NCI-H1436 treated with DMSO at 0.1 percent for 48 hours (cell line): ENCODE results near the gene HAGHL.
"Not testable (repeated sequence)": the region's sequence is repeated elsewhere in the genome, so short reads cannot be mapped to it uniquely, and the experiment has no call there.

Experiments
- DNase-seq: peaks from one replicate; lab custom pipeline; 2025; lab: John Stamatoyannopoulos, UW

HAGHL gene

DNA sequence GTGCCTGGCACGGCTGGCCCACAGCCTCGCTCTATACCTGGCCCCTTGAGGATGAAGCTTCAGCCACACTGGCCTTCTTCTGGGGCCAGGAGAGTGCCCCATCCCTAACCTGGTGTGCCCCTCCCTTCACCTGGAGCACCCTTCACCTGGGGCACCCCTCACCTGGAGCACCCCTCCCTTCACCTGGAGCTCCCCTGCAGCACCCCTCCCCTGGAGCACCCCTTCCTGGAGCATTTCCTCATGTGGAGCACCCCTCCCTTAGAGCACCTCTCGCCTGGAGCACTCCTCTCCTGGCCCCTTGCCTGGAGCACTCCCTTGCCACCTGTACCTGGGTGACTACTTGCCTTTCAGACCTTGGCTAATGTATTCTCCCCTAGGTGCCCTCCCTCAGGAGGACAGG, 18.9 kb upstream of the HAGHL start:
- DNase-seq, result no peak

DNA sequence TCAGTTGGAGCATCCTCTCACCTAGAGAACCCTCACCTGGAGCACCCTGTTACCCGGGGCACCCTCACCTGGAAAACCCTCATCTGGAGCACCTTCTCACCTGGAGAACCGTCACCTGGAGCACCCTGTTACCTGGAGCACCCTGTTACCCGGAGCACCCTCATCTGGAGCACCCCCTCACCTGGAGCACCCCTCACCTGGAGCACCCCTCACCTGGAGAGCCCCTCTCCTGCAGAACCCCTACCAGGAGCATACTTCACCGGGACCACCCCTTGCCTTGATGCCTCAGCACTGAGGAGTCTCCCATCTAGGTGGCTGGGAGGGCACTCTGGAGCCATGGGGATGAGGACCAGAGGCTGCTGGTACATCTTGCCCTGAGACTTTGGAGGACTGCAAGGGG, 17.9 kb upstream of the HAGHL start:
- no peak for DNase-seq

DNA sequence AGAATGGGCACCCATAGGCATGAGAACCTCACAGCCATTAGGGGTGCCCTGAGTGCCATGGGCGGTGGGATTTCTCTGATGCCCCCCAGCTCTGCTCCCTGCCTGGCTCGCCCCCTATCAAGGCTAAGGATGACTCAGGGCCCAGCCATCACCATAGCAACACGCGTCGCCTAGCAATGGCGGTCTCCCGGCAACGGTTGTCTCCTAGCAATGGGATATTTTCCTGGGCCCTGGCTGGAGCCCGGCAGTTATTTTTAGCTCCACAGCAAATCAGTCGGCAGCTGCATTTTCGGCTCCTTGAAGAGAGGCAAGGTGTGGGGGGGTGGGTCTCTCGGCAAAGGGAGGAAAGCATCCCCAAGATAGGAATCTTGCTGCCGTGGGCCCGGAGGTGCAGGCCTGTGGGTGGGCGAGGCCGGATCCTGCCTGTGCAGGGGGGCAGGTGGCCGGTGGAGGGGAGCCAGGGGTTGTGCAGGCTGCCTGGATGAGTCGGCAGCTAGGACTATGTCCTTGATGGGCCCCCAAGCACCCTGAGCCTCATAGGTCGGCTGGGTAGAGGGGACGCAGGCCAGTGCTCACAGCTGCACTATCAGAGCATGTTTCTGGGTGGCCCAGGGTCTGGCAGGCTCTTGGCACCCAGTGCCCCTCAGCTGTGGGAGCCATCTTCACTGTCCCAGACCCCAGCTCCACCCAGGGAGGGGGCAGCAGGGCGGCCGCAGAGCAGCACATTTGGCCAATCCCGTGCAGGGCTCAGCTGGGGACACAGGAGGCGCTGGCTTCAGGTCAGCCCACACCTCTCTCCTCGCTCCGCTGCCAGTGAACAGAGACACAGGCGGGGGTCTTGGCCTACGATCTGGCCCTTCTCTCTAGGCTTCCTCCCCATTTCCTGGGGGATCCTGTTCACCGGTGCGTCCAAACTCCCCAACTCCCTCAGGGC, 17.1 kb upstream of the HAGHL start:
- DNase-seq, result peak; percentile 74

DNA sequence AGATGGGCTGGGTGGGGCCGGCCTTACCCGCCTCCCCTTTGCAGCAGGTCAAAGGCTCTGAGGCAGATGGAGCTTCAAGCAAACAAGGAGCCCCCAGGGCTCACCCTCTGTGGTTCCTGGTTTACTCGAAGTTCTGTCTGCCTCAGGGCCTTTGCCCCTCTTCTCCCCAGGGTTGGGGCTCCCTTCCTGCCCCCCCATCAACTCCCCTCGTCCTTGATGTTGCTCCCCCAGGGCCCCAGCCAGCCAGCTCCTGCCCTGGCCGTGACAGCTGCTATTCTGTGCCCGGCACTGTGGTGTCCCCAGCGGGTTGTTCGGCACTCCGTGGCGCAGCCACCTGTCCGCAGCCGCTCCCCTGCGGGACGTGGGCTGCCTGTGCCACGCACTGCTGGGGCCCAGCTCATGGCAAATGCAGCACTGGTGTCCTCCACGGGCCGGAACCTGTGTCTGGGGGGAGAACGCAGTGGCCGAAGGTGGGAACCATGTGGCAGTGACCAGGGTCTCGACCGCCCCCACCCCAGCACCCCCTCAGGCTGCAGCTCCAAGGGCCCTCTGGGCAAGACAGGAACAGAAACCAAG, 16.3 kb upstream of the HAGHL start:
- DNase-seq, result no peak

DNA sequence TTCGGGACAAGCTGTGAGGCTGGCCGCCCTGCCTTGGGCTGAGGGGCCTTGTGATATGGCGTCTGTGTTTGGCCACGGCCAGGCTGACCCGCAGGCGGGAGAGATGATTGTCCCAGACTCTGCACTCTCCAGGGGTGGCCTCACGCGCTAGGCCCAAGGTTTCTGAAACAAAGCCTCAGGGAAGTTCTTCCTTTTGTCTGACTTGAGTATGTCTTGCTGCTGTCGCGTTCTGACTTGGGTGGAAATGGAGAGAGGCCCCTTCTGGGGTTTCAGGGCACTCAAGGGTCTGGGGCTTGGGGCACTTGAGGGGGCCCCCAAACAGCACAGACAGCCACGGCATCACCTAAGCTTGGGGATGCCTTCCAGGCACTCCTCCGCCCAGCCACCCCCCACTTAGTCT, 15.8 kb upstream of the HAGHL start:
- no peak for DNase-seq

DNA sequence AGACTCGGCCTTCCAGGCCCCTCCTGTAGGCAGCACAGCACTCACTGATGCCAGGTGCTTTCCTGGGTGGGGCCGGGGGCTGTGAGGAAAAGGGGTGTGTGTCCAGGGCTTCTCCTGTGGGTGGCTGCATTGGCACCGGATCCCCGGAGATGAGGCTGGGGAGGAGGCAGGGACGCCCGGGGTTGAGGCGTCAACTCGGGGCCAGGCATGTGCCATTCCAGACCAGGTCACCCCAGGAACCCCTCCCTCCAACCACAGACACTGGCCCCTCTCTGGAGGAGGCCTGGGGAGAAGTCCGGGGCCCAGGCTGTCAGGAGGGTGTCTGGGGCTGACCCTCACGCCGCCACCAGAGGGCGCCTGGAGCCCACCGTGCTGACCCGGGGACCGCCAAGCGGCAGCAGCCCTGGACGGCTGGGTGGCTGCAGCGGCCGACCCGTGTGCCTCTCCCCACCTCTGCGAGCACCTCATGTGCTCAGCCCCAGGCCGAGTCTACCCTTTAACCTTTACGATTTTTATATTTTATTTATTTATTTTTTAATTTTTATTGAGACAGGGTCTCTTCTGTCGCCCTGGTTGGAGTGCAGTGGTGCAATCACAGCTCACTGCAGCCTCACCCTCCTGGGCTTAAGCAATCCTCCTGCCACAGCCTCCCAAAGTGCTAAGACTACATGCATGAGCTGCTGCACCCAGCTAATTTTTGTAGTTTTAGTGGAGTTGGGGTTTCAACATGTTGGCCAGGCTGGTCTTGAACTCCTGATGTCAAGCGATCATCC, 15.2 kb upstream of the HAGHL start:
- DNase-seq, result no peak

DNA sequence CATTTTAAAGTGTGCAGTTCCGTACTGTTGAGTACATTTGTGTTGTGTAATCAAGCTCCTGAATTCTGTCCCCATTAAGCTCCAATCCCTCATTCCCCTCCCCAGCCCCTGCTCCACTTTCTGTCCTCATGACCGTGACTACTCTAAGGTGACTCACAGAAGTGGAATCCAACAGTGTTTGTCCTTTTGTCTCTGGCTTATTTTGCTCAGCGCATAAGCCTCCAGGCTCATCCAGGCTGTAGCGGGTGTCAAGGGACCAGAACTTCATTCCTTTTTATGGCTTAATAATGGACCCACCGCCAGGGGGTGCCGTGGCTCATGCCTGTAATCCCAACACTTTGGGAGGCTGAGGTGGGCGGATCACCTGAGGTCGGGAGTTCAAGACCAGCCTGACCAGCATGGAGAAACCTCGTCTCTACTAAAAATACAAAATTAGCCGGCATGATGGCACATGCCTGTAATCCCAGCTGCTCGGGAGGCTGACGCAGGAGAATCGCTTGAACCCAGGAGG, 14.1 kb upstream of the HAGHL start:
- not testable (repeated sequence) for DNase-seq

DNA sequence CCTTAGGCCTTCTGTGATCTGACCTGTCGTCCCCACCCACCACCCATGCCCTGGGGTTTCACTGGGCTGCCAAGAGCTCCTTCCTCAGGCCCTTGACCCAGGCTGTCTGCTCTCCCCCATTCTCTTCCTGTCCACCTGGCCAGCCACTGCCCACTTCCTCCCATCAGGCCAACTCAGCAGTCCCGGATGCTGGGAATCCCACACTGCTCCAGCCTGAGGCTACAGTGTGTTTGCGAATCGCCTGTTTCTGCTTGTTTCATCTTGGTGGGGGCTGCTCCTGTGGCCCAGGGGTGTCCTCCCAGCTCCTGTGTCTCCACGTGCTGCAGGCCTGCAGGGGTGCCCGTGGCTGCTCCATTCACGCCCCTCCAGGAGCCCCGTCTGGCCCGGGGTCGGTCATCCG, 12.8 kb upstream of the HAGHL start:
- no peak for DNase-seq

DNA sequence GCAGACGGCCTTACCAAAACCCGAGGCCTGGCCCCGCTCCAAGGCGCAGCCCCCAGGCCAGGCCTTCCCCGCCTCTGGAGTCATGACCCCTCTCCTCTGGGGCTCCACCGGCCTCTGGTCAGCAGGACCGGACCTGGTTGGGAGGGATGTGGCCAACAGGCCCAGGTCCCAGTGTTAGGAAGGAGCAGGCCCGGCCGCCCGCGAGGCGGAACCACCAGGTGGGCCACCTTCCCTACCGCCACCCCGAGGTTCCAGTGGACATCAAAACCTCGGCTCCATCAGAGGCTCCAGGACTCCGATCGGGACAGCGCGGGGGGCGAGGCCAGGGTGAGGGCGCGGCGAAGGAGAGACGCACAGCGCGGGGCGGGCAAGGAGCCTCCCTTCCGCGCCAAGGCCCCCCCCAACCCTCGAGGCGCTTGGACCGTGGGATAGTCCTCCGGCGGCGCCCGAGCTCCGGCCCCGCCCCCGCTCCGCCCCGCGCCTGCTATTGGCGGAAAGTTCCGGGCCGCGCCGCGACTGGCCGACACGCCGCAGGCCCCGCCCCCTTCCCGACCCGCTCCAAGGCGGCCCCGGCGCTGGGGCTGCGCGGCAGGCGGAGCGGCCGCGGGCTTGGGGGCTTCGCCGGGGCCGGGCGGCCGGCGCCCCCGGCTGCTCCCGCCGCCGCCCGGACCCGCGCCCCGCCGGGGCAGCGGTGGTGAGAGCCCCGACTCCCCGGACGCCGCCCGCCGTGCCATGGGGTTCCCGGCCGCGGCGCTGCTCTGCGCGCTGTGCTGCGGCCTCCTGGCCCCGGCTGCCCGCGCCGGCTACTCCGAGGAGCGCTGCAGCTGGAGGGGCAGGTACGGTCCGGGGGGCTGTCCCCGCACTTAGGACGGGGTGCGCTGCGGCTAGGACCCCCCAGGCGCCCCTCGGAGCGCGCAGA, 12.1 kb upstream of the HAGHL start, which contains the start of gene METRN:
Gene METRN, plus strand, starts transcription at position 561 of the 919 bp plus-strand sequence. Its CDS starts 172 bp downstream, at position 733.
- no peak for DNase-seq

DNA sequence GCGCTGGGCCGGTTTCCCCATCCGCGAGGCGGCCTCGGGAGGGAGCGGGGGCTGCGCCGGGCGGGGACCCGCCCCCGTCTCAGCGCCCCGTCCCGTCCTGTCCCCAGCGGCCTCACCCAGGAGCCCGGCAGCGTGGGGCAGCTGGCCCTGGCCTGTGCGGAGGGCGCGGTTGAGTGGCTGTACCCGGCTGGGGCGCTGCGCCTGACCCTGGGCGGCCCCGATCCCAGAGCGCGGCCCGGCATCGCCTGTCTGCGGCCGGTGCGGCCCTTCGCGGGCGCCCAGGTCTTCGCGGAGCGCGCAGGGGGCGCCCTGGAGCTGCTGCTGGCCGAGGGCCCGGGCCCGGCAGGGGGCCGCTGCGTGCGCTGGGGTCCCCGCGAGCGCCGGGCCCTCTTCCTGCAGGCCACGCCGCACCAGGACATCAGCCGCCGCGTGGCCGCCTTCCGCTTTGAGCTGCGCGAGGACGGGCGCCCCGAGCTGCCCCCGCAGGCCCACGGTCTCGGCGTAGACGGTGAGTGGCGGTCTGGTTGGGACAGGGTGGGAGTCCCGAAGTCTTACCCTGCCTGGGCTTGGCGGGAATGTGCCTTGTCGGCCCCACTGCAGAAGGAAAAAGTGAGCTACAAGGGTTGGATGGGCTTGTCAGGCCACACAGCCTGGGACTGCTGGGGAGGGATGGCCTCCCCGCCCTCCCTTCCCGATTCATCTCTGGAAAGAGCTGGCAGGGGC, 11.3 kb upstream of the HAGHL start:
- DNase-seq, result no peak

DNA sequence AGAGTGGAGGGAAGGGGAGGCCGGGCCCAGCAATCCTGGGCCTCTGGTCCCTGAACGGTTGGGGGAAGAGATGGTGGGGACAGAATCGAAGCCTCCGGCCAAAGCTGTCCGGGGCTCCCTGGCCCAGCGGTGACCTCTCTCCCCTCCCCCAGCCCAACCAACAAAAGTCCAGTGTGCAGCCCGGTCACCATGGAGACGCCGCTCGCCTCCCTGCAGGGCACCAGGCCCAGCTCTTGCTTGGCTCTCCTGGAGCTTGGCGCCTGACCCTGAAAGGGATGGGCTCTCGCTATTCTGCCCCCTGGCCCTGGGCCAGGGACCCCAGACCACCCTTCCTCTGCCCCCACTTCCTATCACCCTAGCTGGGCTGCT, 10.7 kb upstream of the HAGHL start:
- no peak for DNase-seq

DNA sequence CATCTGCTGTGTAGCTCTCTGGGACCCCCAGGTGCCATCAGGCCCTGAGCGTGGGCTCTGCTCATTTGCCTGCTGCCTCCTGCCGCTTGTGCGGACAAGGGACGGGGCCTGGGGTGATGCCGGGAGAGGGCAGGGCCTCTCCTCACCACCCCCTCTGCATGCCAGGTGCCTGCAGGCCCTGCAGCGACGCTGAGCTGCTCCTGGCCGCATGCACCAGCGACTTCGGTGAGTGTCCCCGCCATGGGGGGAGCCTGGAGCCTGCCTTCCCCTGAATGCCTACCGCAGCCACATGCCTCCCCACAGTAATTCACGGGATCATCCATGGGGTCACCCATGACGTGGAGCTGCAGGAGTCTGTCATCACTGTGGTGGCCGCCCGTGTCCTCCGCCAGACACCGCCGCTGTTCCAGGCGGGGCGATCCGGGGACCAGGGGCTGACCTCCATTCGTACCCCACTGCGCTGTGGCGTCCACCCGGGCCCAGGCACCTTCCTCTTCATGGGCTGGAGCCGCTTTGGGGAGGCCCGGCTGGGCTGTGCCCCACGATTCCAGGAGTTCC, 10.1 kb upstream of the HAGHL start:
- no peak for DNase-seq

DNA sequence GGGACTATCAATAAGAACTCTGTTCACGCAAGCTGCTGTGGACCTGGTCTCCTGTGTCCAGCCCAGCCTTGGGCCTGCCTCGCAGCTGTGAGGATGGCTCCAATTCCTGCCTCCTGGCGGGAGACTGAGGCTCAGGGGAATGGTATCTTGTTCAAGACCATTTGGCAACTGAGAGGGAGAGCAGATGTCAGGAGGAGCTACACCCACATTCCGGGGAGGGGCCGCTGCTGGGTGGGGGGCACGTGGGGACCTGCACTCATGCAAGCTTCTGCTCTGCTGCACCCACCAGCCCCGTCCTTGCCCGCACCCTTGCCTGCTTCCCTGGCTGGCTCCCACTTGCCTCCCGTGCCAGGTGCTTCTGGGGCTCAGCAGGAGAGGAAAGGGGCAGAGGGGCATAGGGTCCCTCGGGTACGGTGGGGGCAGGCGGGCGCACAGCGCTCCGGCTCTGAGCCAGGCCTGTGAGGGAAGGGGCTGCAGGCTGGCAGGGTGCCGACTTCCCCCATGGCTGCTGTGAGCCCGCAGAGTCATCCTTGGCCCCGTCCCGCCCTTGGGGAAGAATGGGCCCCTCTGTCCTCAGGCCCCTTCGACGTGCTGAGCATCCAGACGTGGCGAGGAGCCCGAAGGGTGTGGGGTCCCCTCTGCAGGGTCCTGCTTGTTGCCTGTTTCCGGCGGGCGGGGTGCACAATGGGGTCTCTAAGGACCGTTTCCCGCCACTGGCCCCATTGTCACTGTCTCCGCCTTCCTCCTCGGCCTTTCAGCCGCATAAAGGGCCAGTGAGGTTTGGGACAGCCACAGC, 9.3 kb upstream of the HAGHL start:
- DNase-seq, result no peak

DNA sequence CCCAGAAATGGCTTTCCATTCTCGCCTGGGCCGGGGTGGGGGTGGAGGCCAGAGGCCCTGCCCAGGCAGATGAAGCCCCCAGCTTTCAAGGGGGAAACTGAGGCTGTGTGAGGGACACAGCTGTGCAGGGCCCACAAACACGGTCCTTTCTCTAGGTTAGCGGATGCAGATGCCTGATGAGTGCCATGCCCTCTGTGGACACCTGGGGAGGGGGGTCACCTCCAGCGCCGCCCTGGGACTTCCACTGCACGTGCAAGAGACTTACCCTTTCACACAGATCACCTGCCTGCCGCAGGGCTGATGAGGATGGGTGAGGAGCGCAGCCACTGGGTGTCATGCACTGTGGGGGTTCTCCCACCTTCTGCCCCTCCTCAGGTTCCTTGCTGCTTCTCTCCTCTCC, 8.5 kb upstream of the HAGHL start:
- no peak for DNase-seq

DNA sequence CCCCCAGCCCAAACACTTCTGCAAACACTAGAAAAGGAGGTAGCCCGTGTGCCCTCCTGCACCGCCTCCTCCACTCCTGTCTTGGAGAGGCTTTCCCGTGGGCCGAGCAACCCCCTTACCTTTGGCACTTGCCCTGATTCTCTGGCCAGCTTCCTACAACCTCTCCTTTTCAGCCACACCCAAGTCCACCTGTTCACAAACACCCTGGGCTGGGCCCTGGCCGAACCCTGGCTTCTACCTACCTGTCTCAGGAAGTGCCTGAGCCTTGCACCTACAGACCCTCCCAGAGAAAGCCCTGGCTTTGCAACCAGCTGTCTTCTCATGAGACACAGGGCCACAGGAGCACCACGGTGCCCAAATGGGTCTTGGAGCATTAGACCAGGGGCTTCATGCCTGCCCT, 8.0 kb upstream of the HAGHL start:
- no peak for DNase-seq

DNA sequence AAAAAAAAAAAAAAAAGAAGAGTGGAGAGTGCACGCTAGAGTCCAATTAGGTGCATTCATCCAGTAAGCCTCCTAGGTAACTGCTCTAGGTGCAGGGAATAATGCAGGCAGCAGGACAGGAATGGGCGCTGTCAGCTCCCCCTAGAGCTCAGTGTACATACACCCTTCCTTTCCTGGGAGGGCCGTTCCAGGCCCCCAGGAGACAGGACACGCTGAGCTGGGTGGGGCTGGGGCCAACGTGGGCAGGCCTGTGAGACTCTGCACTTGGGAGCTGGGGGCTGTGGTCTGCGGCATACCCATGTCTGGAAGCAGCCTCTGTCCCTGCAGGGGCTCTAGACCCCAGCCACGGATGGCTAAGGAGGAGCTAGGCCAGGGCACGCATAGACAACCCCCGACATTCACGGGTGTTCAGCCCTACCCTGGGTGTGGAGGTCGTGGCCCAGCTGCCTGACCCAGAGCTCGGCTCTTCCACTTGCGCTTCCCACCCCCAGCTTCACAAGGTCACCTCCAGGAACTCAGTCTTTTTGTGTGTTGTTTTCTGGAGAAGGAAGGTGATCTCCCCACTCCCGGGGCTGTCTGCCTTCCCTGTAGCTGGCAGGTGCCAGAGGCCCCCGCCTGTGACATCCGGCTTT, 7.0 kb upstream of the HAGHL start:
- DNase-seq, result no peak

DNA sequence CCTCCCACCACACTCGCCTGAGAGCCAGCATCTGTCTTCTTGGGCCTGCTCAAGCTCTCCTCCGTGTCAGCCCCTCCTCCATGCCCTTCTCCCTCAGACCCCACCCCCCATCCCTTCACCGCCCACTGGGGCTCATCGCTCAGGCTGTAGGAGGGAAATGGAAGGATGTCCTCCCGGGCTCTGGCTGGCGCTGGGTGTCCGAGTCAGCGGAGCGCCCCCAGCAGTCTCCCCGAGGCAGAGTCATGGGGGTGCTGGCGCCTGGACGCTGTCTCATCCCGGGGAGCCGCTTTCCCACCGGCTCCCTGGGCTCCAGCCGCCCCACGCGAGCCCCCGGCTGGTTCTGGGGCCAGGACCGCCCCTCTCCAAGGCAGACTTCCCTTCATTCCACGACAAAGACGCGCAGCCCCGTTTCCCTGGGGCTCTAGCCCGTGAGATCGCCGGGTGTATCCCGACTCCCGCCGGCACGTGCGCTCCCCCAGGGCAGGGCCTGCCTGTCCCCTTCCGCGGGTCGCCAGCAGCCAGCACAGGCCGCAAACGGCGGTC, 6.4 kb upstream of the HAGHL start:
- no peak for DNase-seq

DNA sequence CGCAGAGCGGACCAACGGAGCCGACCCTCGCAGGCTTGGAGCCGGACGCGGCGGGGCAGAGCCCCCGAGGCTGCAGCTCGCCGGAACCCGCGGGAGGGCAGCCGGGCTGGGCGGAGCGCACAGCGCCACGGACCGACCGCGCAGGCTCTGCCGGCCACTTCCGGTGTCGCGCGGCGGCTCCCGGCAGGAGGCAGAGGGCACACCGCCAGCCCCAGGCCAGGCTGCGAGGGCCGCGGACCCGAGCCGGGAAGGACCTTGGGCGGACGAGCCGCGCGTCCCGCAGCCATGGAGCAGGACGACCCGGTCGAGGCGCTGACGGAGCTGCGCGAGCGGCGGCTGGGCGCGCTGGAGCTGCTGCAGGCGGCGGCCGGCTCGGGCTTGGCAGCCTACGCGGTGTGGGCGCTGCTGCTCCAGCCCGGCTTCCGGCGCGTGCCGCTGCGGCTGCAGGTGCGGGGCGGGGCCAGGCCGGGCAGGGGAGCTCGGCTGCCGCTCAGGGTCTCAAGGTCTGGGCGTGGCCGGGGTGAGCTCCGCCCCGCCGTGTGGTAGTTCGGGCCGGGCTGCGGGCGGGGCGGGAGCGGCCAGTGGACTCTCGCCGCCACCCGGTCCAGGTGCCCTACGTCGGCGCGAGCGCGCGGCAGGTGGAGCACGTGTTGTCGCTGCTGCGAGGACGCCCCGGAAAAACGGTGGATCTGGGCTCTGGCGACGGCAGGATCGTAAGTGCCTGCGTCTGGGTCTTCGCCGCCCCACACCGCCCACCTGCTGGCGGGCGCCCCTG, 5.7 kb upstream of the HAGHL start, which contains the start of gene ANTKMT:
Gene ANTKMT, plus strand, starts transcription at position 157 of the 775 bp plus-strand sequence. Its CDS starts 129 bp downstream, at position 286.
- DNase-seq, result no peak
